AG10803 (cell line): ENCODE results near the gene TMOD2.
"Not testable (repeated sequence)": the region's sequence is repeated elsewhere in the genome, so short reads cannot be mapped to it uniquely, and the experiment has no call there.

ENCODE experiments used
- DNase-seq: peaks from one replicate; pipeline ENCODE4 v3.0.0; 2010; ENCODE audit warnings: low read depth
- H3K4me3 ChIP-seq: 2 replicates; pipeline ENCODE4 v1.5.1; 2011; ENCODE audit warnings: mild to moderate bottlenecking, low read length, control low read depth
- CTCF ChIP-seq: conservative IDR thresholded peaks from 2 replicates; pipeline ENCODE4 v1.5.1; 2011; ENCODE audit warnings: mild to moderate bottlenecking, low read length, control low read depth, inconsistent platforms

Gene TMOD2

GRCh38 chr15:51782357-51782896, 31.0 kb downstream of the TMOD2 start:
- no peak overlapping the region for H3K4me3 ChIP-seq
- no peak for DNase-seq
- TF ChIP-seq CTCF = peak; percentile 37; the same call in 1 of the 2 replicates

DNA sequence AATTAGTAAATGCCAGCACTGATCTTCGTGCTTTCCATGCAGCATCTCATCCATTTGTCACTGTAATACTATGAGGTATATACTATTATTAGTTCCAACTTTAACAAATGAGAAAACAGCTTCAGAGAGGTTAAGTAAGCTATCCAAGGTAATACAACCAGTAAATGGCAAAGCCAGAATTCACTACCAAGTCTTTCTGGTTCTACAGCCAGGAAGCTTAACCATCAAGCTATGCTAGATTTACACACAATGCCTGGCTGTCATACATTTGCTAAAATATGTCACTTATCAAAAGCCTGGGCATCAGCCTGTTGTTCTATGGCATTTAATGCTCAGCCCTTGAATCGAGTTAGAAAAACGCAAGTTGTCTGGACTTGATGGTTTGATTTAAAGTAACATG, 32.6 kb downstream of the TMOD2 start:
- H3K4me3 ChIP-seq = no peak overlapping the region
- no peak for DNase-seq
- no peak for TF ChIP-seq CTCF

- not testable (repeated sequence) for DNase-seq, H3K4me3 ChIP-seq
Measured at GRCh38 chr15:51787130-51787529, 35.7 kb downstream of the TMOD2 start.

DNA sequence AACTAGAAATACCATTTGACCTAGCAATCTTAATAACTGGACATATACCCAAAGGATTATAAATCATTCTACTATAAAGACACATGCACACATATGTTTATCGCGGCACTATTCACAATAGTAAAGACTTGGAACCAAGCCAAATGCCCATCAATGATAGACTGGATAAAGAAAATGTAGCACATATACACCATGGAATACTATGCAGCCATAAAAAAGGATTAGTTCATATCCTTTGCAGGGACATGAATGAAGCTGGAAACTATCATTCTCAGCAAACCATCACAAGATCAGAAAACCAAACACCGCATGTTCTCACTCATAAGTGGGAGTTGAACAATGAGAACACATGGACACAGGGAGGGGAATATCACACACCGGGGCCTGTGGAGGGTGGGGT, 41.1 kb downstream of the TMOD2 start:
- not testable (repeated sequence) for DNase-seq, H3K4me3 ChIP-seq

DNA sequence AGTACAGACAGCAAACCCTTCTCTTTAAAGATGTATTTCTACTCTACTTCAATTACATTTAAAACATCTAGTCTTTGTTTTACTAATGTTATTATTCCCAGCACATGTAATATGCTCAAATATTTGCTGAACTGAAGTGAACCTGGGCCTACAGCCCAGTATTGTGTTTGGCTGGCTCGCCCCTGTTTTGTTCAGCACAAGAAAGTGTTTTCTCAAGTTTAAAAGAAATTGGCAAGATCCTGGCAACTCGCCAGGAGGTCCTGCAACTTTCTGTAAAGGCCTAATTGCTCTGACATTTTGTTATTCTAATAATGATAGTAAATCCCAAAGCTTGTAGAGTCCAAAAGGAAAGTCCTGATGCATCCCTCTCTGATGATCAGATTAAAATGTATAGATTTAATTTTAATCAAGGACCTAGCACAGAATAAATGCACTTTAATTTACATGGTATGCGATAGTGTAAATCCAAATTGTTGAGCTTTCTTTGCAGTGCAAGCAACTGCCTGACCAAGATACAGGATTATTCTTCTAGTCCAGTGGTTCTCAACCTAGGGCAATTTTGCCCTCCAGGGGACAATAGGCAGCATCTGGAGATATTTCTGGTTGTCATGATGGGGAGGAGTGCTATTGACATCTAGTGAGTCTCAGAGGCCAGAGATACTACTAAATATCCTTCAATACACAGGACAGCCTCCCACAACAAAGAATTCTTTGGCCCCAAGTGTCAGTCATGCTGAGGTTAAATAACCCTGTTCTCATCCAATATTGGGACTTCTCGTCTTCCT, 42.3 kb downstream of the TMOD2 start:
- H3K4me3 ChIP-seq = no peak overlapping the region
- TF ChIP-seq CTCF = no peak
- no peak for DNase-seq

DNA sequence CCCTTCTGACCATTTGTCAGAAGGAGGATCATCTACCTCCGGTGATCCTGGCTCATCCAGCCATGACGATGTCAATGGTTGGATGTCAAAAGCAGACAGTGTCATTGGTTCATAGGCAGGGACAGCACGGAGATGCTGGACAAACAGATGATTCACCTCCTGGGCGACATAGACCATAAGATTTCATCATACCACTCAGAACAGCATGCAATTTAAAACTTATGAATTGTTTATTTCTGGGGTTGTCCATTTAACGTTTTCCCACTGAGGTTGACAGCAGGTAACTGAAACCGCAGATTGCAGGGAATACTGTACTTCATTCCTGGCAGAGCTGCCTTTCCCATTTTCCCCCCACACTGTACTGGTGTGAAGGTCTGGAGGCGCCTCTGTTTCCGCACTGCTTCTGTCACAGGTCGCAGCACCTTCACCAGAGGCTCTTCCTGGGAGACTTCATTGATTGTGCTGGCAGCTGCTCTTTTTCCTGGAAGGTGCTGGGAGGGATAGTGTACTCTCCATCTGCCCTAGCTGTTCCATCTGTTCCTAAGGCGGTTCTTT, 45.5 kb downstream of the TMOD2 start:
- peak; percentile 17 for DNase-seq
- no peak for TF ChIP-seq CTCF
- no peak overlapping the region for H3K4me3 ChIP-seq

- no peak for DNase-seq
- TF ChIP-seq CTCF = no peak
- H3K4me3 ChIP-seq = no peak overlapping the region
Measured at GRCh38 chr15:51798281-51798680, 46.9 kb downstream of the TMOD2 start.
